ENCODE results near the gene PDE2A.

- TF ChIP-seq, protein P1, sequence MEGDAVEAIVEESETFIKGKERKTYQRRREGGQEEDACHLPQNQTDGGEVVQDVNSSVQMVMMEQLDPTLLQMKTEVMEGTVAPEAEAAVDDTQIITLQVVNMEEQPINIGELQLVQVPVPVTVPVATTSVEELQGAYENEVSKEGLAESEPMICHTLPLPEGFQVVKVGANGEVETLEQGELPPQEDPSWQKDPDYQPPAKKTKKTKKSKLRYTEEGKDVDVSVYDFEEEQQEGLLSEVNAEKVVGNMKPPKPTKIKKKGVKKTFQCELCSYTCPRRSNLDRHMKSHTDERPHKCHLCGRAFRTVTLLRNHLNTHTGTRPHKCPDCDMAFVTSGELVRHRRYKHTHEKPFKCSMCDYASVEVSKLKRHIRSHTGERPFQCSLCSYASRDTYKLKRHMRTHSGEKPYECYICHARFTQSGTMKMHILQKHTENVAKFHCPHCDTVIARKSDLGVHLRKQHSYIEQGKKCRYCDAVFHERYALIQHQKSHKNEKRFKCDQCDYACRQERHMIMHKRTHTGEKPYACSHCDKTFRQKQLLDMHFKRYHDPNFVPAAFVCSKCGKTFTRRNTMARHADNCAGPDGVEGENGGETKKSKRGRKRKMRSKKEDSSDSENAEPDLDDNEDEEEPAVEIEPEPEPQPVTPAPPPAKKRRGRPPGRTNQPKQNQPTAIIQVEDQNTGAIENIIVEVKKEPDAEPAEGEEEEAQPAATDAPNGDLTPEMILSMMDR (IDR thresholded peaks at IDR 0.05), result no peak
- TF ChIP-seq EZH2 (IDR thresholded peaks at IDR 0.05; ENCODE audit: borderline replicate concordance, insufficient read depth, low read depth, low read length, poor library complexity, severe bottlenecking), result no peak
Observed at GRCh38 chr11:72609476-72609875, 64.7 kb downstream of the PDE2A start.

Data from B cell (primary cell).